ENCODE measurements around the gene GAS2L1. TPM values are rescaled to one million over a fixed set of nuclear protein-coding genes. Genes with fewer than 3 reads are reported as not detected.

Gene GAS2L1
- total RNA-seq, 1 experiment from 2014 or later, result 8.0 TPM

GRCh38 chr22:29348041-29348440 is 41.6 kb downstream of the GAS2L1 start:
- no peak for DNase-seq
- no peak overlapping the region for H2AFZ ChIP-seq (ENCODE audit: low read length)
- no peak overlapping the region for H4K91ac ChIP-seq (ENCODE audit: insufficient read length, low read depth, low read length)
- H2BK120ac ChIP-seq (ENCODE audit: low read depth, low read length, poor library complexity, severe bottlenecking), result no peak overlapping the region
- TF ChIP-seq CTCF (conservative IDR thresholded peaks at IDR 0.05), result no peak
- no CpG with 5 or more reads among the region's 2 CpGs for WGBS (ENCODE audit: extremely low coverage, insufficient read length, low lambda C conversion rate)
- no peak overlapping the region for H3K4ac ChIP-seq (ENCODE audit: low read depth, low read length)
- H4K20me1 ChIP-seq (ENCODE audit: control insufficient read depth, insufficient read depth, insufficient read length), result no peaks in the 10 kb centered on the region
- no peak overlapping the region for H2BK20ac ChIP-seq (ENCODE audit: low read depth, low read length, poor library complexity, severe bottlenecking)
- no peak overlapping the region for H3K4me3 Mint-ChIP-seq
- H4K8ac ChIP-seq (replicated peaks; ENCODE audit: insufficient read length, low read depth, low read length), result no peak overlapping the region
- no peak overlapping the region for H3K18ac ChIP-seq (ENCODE audit: insufficient read length, low read depth, low read length)
- no peak overlapping the region for H3T11ph ChIP-seq (ENCODE audit: low read length)
- no peaks in the 10 kb centered on the region for H3K9me3 Mint-ChIP-seq
- H3K23ac ChIP-seq (ENCODE audit: insufficient read length, low read depth, low read length), result no peak overlapping the region
- no peaks in the 10 kb centered on the region for H3K4me1 Mint-ChIP-seq
- H3K4me1 ChIP-seq (ENCODE audit: insufficient read depth, low read length), result no peaks in the 10 kb centered on the region
- no peak overlapping the region for H3K27ac ChIP-seq (ENCODE audit: insufficient read length, low read depth, low read length)
- H3K9me3 ChIP-seq (ENCODE audit: control insufficient read depth, low read depth, low read length), result no peaks in the 10 kb centered on the region
- no peak overlapping the region for H4K5ac ChIP-seq (ENCODE audit: insufficient read length, low read depth, low read length)
- H2BK15ac ChIP-seq (ENCODE audit: low read depth, low read length), result no peak overlapping the region
- no peaks in the 10 kb centered on the region for H3K27me3 Mint-ChIP-seq (ENCODE audit: low read depth)
- peaks cover 18 to 92% (median 46%) of the 10 kb centered on the region in 3 experiments for H3K36me3 Mint-ChIP-seq (ENCODE audit: insufficient read depth in 1 of 3, low read depth in 3 of 3)
- no peak overlapping the region for H2AK5ac ChIP-seq (ENCODE audit: insufficient read length, low read length)
- no peak overlapping the region for H3K4me2 ChIP-seq (ENCODE audit: insufficient read depth, insufficient read length, low read length)
- H3K79me1 ChIP-seq (ENCODE audit: insufficient read depth, low read depth, low read length, poor library complexity, severe bottlenecking), result no peaks in the 10 kb centered on the region
- no peaks in the 10 kb centered on the region for H3K23me2 ChIP-seq (ENCODE audit: insufficient read length, low read depth, low read length, poor library complexity, severe bottlenecking)
- H2BK12ac ChIP-seq (ENCODE audit: insufficient read length, low read depth, low read length), result no peak overlapping the region
- no peak overlapping the region for H3K27ac Mint-ChIP-seq
- no peak overlapping the region for H3K56ac ChIP-seq (ENCODE audit: insufficient read length, low read depth, low read length)
- no peaks in the 10 kb centered on the region for H3K27me3 ChIP-seq (ENCODE audit: insufficient read depth, low read length)
- H3K9ac ChIP-seq (ENCODE audit: extremely low read depth, insufficient read length, low read length), result no peak overlapping the region
- no peak overlapping the region for H2BK5ac ChIP-seq (ENCODE audit: insufficient read length, low read length)
- no peak overlapping the region for H3K14ac ChIP-seq (ENCODE audit: insufficient read depth, low read length)
- no peaks in the 10 kb centered on the region for H3K79me2 ChIP-seq (ENCODE audit: insufficient read depth, low read length)
